NCI-H1436 treated with DMSO at 0.1 percent for 48 hours (cell line): ENCODE data around the gene ZNF888.
"Not testable (repeated sequence)": the region's sequence is repeated elsewhere in the genome, so short reads cannot be mapped to it uniquely, and the experiment has no call there.

Experiments used
- DNase-seq: peaks from one replicate; lab custom pipeline; 2025; lab: John Stamatoyannopoulos, UW

ZNF888 gene

GRCh38 chr19:52922841-52923777 is at the start of gene ZNF888:
Gene ZNF888, minus strand, starts transcription at chr19:52923428. Its CDS starts 5,555 bp downstream, at chr19:52917873.
- DNase-seq, result peak; percentile 18

- DNase-seq, result no peak
Observed at GRCh38 chr19:52967772-52968171, 44.5 kb upstream of the ZNF888 start.

GRCh38 chr19:52963247-52963618 is 40.0 kb upstream of the ZNF888 start:
- DNase-seq, result no peak

- DNase-seq, result peak; percentile 88
Observed at GRCh38 chr19:52962394-52963246, 39.4 kb upstream of the ZNF888 start, which contains the start of gene ZNF816. Gene ZNF816, minus strand, starts transcription at chr19:52962881. Its CDS starts 6,792 bp downstream, at chr19:52956089.

GRCh38 chr19:52961981-52962380 is 38.8 kb upstream of the ZNF888 start:
- DNase-seq, result no peak

- no peak for DNase-seq
Observed at GRCh38 chr19:52959613-52960295, 36.5 kb upstream of the ZNF888 start.

- DNase-seq, result no peak
Observed at GRCh38 chr19:52957591-52957990, 34.4 kb upstream of the ZNF888 start.

GRCh38 chr19:52956917-52957316 is 33.7 kb upstream of the ZNF888 start:
- DNase-seq, result no peak

GRCh38 chr19:52949422-52949821 is 26.2 kb upstream of the ZNF888 start:
- no peak for DNase-seq

- DNase-seq, result no peak
Observed at GRCh38 chr19:52948025-52948770, 25.0 kb upstream of the ZNF888 start.

GRCh38 chr19:52946322-52947310 is 23.4 kb upstream of the ZNF888 start:
- no peak for DNase-seq

- no peak for DNase-seq
Observed at GRCh38 chr19:52945652-52946321, 22.6 kb upstream of the ZNF888 start.

GRCh38 chr19:52944703-52945493 is 21.7 kb upstream of the ZNF888 start:
- not testable (repeated sequence) for DNase-seq

GRCh38 chr19:52943884-52944643 is 20.8 kb upstream of the ZNF888 start:
- DNase-seq, result no peak

- no peak for DNase-seq
Observed at GRCh38 chr19:52943134-52943883, 20.1 kb upstream of the ZNF888 start.

GRCh38 chr19:52942386-52943133 is 19.3 kb upstream of the ZNF888 start:
- DNase-seq, result no peak
